NT2/D1 (cell line): Measurements from ENCODE around the gene CAMSAP3.

Source experiments
- DNase-seq: peaks from one replicate; pipeline ENCODE4 v3.0.0-alpha.2; 2011; ENCODE audit warnings: low read depth, low spot score
- H3K27me3 ChIP-seq: 2 replicates; pipeline ENCODE4 v1.6.0; 2011; ENCODE audit warnings: mild to moderate bottlenecking; ENCODE audit not compliant: insufficient read length, insufficient read depth
- H3K36me3 ChIP-seq: 2 replicates; pipeline ENCODE4 v1.6.1; 2011; ENCODE audit warnings: mild to moderate bottlenecking, low read length, mixed read lengths; ENCODE audit not compliant: insufficient read depth, insufficient read length
- H3K4me1 ChIP-seq: 2 replicates; pipeline ENCODE4 v1.5.1; 2011; ENCODE audit not compliant: insufficient read depth, insufficient read length
- H3K4me3 ChIP-seq: 2 replicates; pipeline ENCODE4 v1.5.1; 2011; ENCODE audit warnings: low read depth; ENCODE audit not compliant: insufficient read length
- H3K9ac ChIP-seq: 2 replicates; pipeline ENCODE4 v1.6.0; 2011; ENCODE audit warnings: low read depth; ENCODE audit not compliant: insufficient read length
- H3K9me3 ChIP-seq: 2 replicates; pipeline ENCODE4 v1.5.1; 2011; ENCODE audit warnings: mild to moderate bottlenecking, low read length; ENCODE audit not compliant: insufficient read depth
- SUZ12 ChIP-seq: IDR thresholded peaks from 2 replicates; pipeline ENCODE4 v1.6.1; 2011; ENCODE audit not compliant: insufficient read length, insufficient read depth; ENCODE audit errors: extremely low read depth
- YY1 ChIP-seq: IDR thresholded peaks from 2 replicates; pipeline ENCODE4 v1.6.1; 2011; ENCODE audit not compliant: insufficient read length, insufficient read depth
- ZNF274 ChIP-seq: IDR thresholded peaks from 2 replicates; pipeline ENCODE4 v1.6.1; 2011; ENCODE audit warnings: mild to moderate bottlenecking, low read depth, low read length

The CAMSAP3 gene

GRCh38 chr19:7595466-7596133, at the start of gene CAMSAP3:
Gene CAMSAP3 (plus strand): TSS chr19:7595863. CDS start chr19:7596003, 140 bp downstream.
- no peaks in the 10 kb centered on the region for H3K9me3 ChIP-seq
- TF ChIP-seq SUZ12: no peak
- no peak for TF ChIP-seq YY1
- TF ChIP-seq ZNF274: no peak
- H3K27me3 ChIP-seq: peaks cover 20% of the 10 kb centered on the region
- H3K4me3 ChIP-seq: peak within 1 kb of the TSS; percentile 61
- H3K4me1 ChIP-seq: peaks cover 15% of the 10 kb centered on the region
- H3K9ac ChIP-seq: peak within 1 kb of the TSS; percentile 80
- DNase-seq: peak; percentile 20
- no peaks in the 10 kb centered on the region for H3K36me3 ChIP-seq

- no peak for TF ChIP-seq SUZ12
- TF ChIP-seq ZNF274: no peak
- TF ChIP-seq YY1: no peak
- Histone ChIP-seq H3K27me3 (no peaks in the 10 kb centered on the region), H3K36me3 (peaks cover 38% of the 10 kb centered on the region)
Measured at GRCh38 chr19:7545904-7546303, 49.8 kb upstream of the CAMSAP3 start.

GRCh38 chr19:7547159-7547558, 48.5 kb upstream of the CAMSAP3 start:
- no peak overlapping the region for H3K4me3 ChIP-seq
- DNase-seq: no peak
- H3K4me1 ChIP-seq: no peaks in the 10 kb centered on the region
- H3K36me3 ChIP-seq: peaks cover 33% of the 10 kb centered on the region
- H3K27me3 ChIP-seq: no peaks in the 10 kb centered on the region
- no peak for TF ChIP-seq ZNF274
- no peak for TF ChIP-seq YY1
- no peak for TF ChIP-seq SUZ12
- no peaks in the 10 kb centered on the region for H3K9me3 ChIP-seq
- H3K9ac ChIP-seq: no peak overlapping the region

More at GRCh38 chr19:7545904-7546303, 49.8 kb upstream of the CAMSAP3 start:
- Histone ChIP-seq H3K9ac (no peak overlapping the region), H3K4me3 (no peak overlapping the region), H3K4me1 (peaks cover 1% of the 10 kb centered on the region), H3K9me3 (no peaks in the 10 kb centered on the region)
- no peak for DNase-seq

GRCh38 chr19:7549429-7550148, 46.1 kb upstream of the CAMSAP3 start:
- Histone ChIP-seq H3K27me3 (no peaks in the 10 kb centered on the region), H3K9me3 (no peaks in the 10 kb centered on the region), H3K36me3 (peaks cover 28% of the 10 kb centered on the region), H3K4me3 (no peak overlapping the region), H3K4me1 (no peaks in the 10 kb centered on the region), H3K9ac (no peak overlapping the region)
- TF ChIP-seq ZNF274: no peak
- no peak for TF ChIP-seq SUZ12
- TF ChIP-seq YY1: no peak
- DNase-seq: no peak

- Histone ChIP-seq H3K4me3 (no peak overlapping the region), H3K36me3 (peaks cover 31% of the 10 kb centered on the region)
Measured at GRCh38 chr19:7550169-7550770, 45.4 kb upstream of the CAMSAP3 start.

GRCh38 chr19:7550987-7551761, 44.5 kb upstream of the CAMSAP3 start:
- H3K4me3 ChIP-seq: no peak overlapping the region
- H3K36me3 ChIP-seq: peaks cover 37% of the 10 kb centered on the region
- H3K4me1 ChIP-seq: no peaks in the 10 kb centered on the region
- peak; percentile 87 for DNase-seq
- H3K27me3 ChIP-seq: no peaks in the 10 kb centered on the region
- TF ChIP-seq YY1: peak; percentile 37
- TF ChIP-seq SUZ12: no peak
- no peaks in the 10 kb centered on the region for H3K9me3 ChIP-seq
- H3K9ac ChIP-seq: no peak overlapping the region

More at GRCh38 chr19:7550169-7550770, 45.4 kb upstream of the CAMSAP3 start:
- Histone ChIP-seq H3K9ac (peak overlapping the region; percentile 8), H3K9me3 (no peaks in the 10 kb centered on the region), H3K4me1 (no peaks in the 10 kb centered on the region), H3K27me3 (no peaks in the 10 kb centered on the region)
- no peak for DNase-seq
- TF ChIP-seq YY1 (no peak), ZNF274 (no peak), SUZ12 (no peak)

GRCh38 chr19:7552781-7553180, 42.9 kb upstream of the CAMSAP3 start:
- no peak for DNase-seq
- no peak for TF ChIP-seq SUZ12
- TF ChIP-seq ZNF274: no peak
- no peak for TF ChIP-seq YY1
- no peaks in the 10 kb centered on the region for H3K9me3 ChIP-seq
- no peaks in the 10 kb centered on the region for H3K4me1 ChIP-seq
- no peaks in the 10 kb centered on the region for H3K27me3 ChIP-seq
- H3K9ac ChIP-seq: no peak overlapping the region
- peaks cover 51% of the 10 kb centered on the region for H3K36me3 ChIP-seq
- H3K4me3 ChIP-seq: no peak overlapping the region
